Uterus (tissue), 4 donors: Measurements from ENCODE around the gene AMPD2. TPM values are rescaled to one million over a fixed set of nuclear protein-coding genes. Genes with fewer than 3 reads are reported as not detected.

Experiments used
- DNase-seq, 2 donors: peaks; one replicate each; pipeline ENCODE4 v3.0.0-alpha.2; 2019 to 2020
- H3K27ac ChIP-seq, 2 donors: fragments of 200-600 bp; sonication (generic); 1 replicate in 1 of 2; 2 replicates in 1 of 2; pipeline ENCODE4 v1.5.1; 2016 to 2018
- H3K27me3 ChIP-seq, 2 donors: fragments of 200-600 bp; sonication (generic); one replicate each; pipeline ENCODE4 v1.5.1; 2018 to 2019; ENCODE audit warnings: control low read depth in 1 of 2
- H3K36me3 ChIP-seq, 2 donors: fragments of 200-600 bp; sonication (generic); one replicate each; pipeline ENCODE4 v1.5.1; 2019; ENCODE audit warnings: control low read depth in 1 of 2
- H3K4me1 ChIP-seq, 2 donors: fragments of 200-600 bp; sonication (generic); one replicate each; pipeline ENCODE4 v1.5.1; 2018 to 2019; ENCODE audit warnings: control low read depth in 1 of 2
- H3K4me3 ChIP-seq, 2 donors: fragments of 200-600 bp; sonication (generic); 1 replicate in 1 of 2; 2 replicates in 1 of 2; pipeline ENCODE4 v1.5.1; 2018 to 2019; ENCODE audit warnings: mild to moderate bottlenecking in 1 of 2
- H3K9me3 ChIP-seq, 2 donors: fragments of 200-600 bp; sonication (generic); one replicate each; pipeline ENCODE4 v1.5.1; 2019; ENCODE audit warnings: control low read depth in 1 of 2
- CTCF ChIP-seq, 4 experiments: fragments of 200-600 bp in 2 of 4; fragments of 450-650 bp in 2 of 4; sonication (generic) in 2 of 4; IDR thresholded peaks; one replicate each; pipeline ENCODE4 v1.5.1; 2016 to 2019; ENCODE audit warnings: antibody characterized with exemption in 4 of 4, mild to moderate bottlenecking in 2 of 4, moderate library complexity in 1 of 4
- POLR2A ChIP-seq, 2 donors: fragments of 450-650 bp; IDR thresholded peaks; one replicate each; pipeline ENCODE4 v1.6.1; 2016; ENCODE audit warnings: antibody characterized with exemption in 2 of 2, mild to moderate bottlenecking in 1 of 2, moderate library complexity in 1 of 2
- intact Hi-C: fragments of 100-400 bp; cut with DNase I; formaldehyde crosslinking; loops from one replicate; pipeline ENCODE4 v1.15.1; 2023; ENCODE audit warnings: low total_unique reads
- total RNA-seq, 4 donors: library from RNA; depleted of rRNA in 3 of 4; stranded (reverse); fragments of >200 nt in 3 of 4; gene quantifications; one replicate each; pipeline versions ENCODE4 v1.1.0 to v1.2.4, GENCODE V29; 2014 to 2023
- donor health status: DM: yes; HTN: yes; CAD: no.

AMPD2 gene
- total RNA-seq, 4 donors from 2014 or later = 30.9 to 91.2 (median 73.2) TPM

GRCh38 chr1:109582021-109582420, 37.6 kb upstream of the AMPD2 start:
- intact Hi-C loops = no loop called here
- Histone ChIP-seq H3K4me3 (no peak overlapping the region), H3K27me3 (no peaks in the 10 kb centered on the region), H3K4me1 (peaks cover 0 to 6% of the 10 kb centered on the region in 2 donors), H3K27ac (no peak overlapping the region), H3K9me3 (no peaks in the 10 kb centered on the region), H3K36me3 (no peaks in the 10 kb centered on the region)
- no peak for DNase-seq
- TF ChIP-seq CTCF (IDR thresholded peaks at IDR 0.05) (no peak), POLR2A (IDR thresholded peaks at IDR 0.05) (no peak)

GRCh38 chr1:109584766-109585165, 34.9 kb upstream of the AMPD2 start:
- no peaks in the 10 kb centered on the region for H3K36me3 ChIP-seq
- no peaks in the 10 kb centered on the region for H3K4me1 ChIP-seq
- intact Hi-C loops = no loop called here
- no peak overlapping the region for H3K4me3 ChIP-seq
- no peaks in the 10 kb centered on the region for H3K27me3 ChIP-seq
- TF ChIP-seq CTCF (IDR thresholded peaks at IDR 0.05) (no peak), POLR2A (IDR thresholded peaks at IDR 0.05) (no peak)
- DNase-seq = no peak
- no peak overlapping the region for H3K27ac ChIP-seq
- H3K9me3 ChIP-seq = no peaks in the 10 kb centered on the region

GRCh38 chr1:109586055-109586454, 33.6 kb upstream of the AMPD2 start:
- Histone ChIP-seq H3K36me3 (no peaks in the 10 kb centered on the region), H3K4me3 (no peak overlapping the region)
- intact Hi-C loops = no loop called here

GRCh38 chr1:109589177-109589576, 30.5 kb upstream of the AMPD2 start:
- no peak for DNase-seq
- Histone ChIP-seq H3K9me3 (no peaks in the 10 kb centered on the region), H3K27me3 (no peaks in the 10 kb centered on the region), H3K4me3 (no peak overlapping the region), H3K36me3 (no peaks in the 10 kb centered on the region), H3K27ac (no peak overlapping the region), H3K4me1 (no peaks in the 10 kb centered on the region)
- intact Hi-C loops = no loop called here
- TF ChIP-seq CTCF (IDR thresholded peaks at IDR 0.05) (no peak), POLR2A (IDR thresholded peaks at IDR 0.05) (no peak)

More at GRCh38 chr1:109586055-109586454, 33.6 kb upstream of the AMPD2 start:
- Histone ChIP-seq H3K27me3 (no peaks in the 10 kb centered on the region), H3K9me3 (no peaks in the 10 kb centered on the region), H3K4me1 (no peaks in the 10 kb centered on the region), H3K27ac (no peak overlapping the region)
- no peak for DNase-seq
- TF ChIP-seq CTCF (IDR thresholded peaks at IDR 0.05) (no peak), POLR2A (IDR thresholded peaks at IDR 0.05) (no peak)

- Histone ChIP-seq H3K36me3 (no peaks in the 10 kb centered on the region), H3K27me3 (no peaks in the 10 kb centered on the region), H3K4me3 (no peak overlapping the region), H3K9me3 (no peaks in the 10 kb centered on the region), H3K4me1 (no peaks in the 10 kb centered on the region), H3K27ac (no peak overlapping the region)
- intact Hi-C loops = no loop called here
- TF ChIP-seq POLR2A (IDR thresholded peaks at IDR 0.05) (no peak), CTCF (IDR thresholded peaks at IDR 0.05) (no peak)
- no peak for DNase-seq
These were observed 30.0 kb upstream of the AMPD2 start for GRCh38 chr1:109589679-109590078.
